ENCODE results near the gene ATP6V1G2.
"Not testable (repeated sequence)": the region's sequence is repeated elsewhere in the genome, so short reads cannot be mapped to it uniquely, and the experiment has no call there.

The ATP6V1G2 gene

DNA sequence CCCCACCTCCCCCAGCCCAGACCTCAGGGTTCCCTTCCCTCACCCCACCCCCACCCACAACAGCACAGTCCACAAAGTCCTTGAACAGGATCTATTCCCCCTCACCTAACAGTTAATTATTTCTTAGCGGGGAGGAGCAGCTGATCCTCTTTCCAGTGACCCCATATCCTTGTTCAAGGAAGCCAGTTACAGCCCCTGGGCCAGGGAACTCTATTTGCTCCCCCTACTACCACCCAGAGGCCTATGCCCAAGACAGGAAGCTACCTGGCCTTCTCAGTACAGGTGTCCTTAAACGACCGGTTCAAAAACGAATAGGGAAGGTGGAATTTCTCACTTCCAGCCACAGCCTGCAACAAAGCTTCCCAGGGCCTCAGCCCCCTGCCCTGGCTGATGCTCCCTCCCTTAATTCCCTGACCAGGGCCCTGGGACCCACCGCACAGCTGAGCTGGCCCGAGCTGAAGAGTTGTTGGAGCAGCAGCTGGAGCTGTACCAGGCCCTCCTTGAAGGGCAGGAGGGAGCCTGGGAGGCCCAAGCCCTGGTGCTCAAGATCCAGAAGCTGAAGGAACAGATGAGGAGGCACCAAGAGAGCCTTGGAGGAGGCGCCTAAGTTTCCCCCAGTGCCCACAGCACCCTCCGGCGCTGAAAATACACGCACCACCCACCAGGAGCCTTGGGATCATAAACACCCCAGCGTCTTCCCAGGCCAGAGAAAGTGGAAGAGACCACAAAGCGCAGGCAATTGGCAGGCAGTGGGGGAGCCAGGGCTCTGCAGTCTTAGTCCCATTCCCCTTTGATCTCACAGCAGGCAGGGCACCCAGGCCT lies 16.9 kb downstream of the ATP6V1G2 start:
- no peak for DNase-seq (ENCODE audit: low read depth)

GRCh38 chr6:31528821-31529328 lies 17.5 kb downstream of the ATP6V1G2 start, which contains the start of gene MCCD1:
TSS of gene MCCD1 (plus strand) at chr6:31528962. CDS start at chr6:31529015, 53 bp downstream.
- DNase-seq (ENCODE audit: low read depth): no peak

GRCh38 chr6:31528307-31528777 lies 18.1 kb downstream of the ATP6V1G2 start:
- DNase-seq (ENCODE audit: low read depth): no peak

DNA sequence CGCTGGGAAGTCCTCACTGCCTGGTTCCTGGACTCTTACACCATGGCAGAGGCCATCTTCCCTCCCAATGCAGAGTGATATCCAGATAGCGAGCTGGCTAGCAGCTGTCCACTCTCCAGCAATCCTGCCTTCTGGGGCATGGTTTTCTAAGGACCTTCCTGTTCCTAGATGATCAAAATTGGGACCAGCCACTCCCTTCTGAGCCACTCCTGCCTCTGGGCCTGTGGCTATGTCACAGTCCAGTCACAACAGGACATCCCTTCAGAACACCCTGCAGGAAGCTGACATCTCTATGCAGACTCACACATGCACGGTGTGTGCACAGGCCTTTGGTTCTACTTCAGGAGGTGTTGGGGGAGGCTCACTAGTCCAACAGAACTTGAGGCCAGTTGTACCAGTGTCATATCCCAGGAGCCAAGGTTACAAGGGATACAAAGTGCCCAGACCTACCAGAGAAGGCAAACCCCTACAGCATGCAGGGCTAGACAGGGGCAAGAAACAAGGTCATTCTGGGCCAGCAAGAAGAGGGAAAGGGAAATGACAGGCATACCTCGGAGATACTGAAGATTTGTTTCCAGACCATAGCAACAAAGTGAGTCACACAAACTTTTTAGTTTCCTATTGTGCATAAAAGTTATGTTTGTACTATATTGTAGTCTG lies 20.3 kb downstream of the ATP6V1G2 start:
- no peak for DNase-seq (ENCODE audit: low read depth)

GRCh38 chr6:31525553-31525931 lies 20.9 kb downstream of the ATP6V1G2 start:
- DNase-seq (ENCODE audit: low read depth): no peak

- no peak for DNase-seq (ENCODE audit: low read depth)
Measured at GRCh38 chr6:31521835-31522234, 24.6 kb downstream of the ATP6V1G2 start.

- DNase-seq (ENCODE audit: low read depth): no peak
Measured at GRCh38 chr6:31513456-31514165, 32.8 kb downstream of the ATP6V1G2 start.

DNA sequence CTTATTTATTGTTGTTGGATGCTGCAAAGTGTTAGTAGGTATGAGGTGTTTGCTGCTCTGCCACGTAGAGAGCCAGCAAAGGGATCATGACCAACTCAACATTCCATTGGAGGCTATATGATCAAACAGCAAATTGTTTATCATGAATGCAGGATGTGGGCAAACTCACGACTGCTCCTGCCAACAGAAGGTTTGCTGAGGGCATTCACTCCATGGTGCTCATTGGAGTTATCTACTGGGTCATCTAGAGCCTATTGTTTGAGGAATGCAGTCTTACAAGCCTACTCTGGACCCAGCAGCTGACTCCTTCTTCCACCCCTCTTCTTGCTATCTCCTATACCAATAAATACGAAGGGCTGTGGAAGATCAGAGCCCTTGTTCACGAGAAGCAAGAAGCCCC lies 36.4 kb downstream of the ATP6V1G2 start:
- no peak for DNase-seq (ENCODE audit: low read depth)

DNA sequence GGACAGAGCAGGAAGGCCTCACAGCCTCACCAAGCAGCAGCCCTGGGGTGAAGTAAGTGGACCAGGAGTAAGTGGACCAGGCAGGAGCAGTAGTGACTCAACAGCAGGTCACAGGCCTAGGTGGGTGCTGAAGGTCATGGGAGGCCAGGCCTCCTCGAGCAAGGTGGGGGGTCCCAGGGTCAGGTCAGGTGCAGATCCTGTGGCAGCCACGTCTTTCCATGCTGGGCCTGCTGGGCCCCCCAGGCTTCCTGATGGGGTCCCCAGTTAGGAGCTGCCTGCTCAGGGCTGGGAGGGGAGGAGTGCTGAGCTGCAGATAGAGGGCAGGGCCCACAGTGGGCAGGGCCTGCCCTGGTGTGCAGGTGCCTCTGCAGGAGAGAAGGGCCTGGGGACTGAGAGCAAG lies 37.4 kb downstream of the ATP6V1G2 start:
- not testable (repeated sequence) for DNase-seq (ENCODE audit: low read depth)

DNA sequence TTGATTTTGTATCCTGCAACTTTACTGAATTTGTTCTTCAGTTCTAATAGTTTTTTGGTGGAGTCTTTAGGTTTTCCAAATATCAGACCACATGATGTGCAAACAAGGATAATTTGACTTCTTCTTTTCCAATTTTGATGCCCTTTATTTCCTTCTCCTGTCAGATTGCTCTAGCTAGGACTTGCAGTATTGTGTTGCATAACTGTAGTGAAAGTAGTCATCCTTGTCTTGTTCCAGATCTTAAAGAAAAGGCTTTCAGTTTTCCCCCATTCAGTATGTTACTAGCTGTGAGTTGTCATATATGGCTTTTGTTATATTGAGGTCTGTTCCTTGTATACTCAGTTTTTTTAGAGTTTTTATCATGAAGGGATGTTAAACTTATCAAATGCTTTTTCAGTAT lies 43.8 kb downstream of the ATP6V1G2 start:
- DNase-seq (ENCODE audit: low read depth): no peak

- DNase-seq (ENCODE audit: low read depth): not testable (repeated sequence)
Measured at GRCh38 chr6:31499648-31500047, 46.8 kb downstream of the ATP6V1G2 start.

DNA sequence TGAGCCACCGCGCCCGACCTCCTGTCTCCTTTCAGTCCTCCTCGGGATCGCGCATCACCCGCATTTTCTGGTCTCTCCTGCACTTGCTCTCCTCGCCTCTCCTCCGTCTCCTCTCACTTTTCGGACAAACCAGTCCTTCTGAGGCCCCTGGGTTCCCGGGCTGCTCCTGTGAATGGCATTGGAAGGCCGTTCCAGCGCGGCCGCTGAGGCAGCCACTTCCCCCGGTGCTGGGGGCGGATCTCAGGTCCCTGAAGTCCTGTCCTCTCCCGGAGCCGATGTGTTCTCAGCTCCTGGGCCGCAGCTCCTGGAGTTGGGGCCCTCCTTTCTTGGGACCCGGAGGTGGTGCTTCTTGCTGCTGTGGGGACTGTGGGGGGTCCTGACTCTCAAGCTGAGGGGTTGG lies 47.7 kb downstream of the ATP6V1G2 start:
- DNase-seq (ENCODE audit: low read depth): no peak

DNA sequence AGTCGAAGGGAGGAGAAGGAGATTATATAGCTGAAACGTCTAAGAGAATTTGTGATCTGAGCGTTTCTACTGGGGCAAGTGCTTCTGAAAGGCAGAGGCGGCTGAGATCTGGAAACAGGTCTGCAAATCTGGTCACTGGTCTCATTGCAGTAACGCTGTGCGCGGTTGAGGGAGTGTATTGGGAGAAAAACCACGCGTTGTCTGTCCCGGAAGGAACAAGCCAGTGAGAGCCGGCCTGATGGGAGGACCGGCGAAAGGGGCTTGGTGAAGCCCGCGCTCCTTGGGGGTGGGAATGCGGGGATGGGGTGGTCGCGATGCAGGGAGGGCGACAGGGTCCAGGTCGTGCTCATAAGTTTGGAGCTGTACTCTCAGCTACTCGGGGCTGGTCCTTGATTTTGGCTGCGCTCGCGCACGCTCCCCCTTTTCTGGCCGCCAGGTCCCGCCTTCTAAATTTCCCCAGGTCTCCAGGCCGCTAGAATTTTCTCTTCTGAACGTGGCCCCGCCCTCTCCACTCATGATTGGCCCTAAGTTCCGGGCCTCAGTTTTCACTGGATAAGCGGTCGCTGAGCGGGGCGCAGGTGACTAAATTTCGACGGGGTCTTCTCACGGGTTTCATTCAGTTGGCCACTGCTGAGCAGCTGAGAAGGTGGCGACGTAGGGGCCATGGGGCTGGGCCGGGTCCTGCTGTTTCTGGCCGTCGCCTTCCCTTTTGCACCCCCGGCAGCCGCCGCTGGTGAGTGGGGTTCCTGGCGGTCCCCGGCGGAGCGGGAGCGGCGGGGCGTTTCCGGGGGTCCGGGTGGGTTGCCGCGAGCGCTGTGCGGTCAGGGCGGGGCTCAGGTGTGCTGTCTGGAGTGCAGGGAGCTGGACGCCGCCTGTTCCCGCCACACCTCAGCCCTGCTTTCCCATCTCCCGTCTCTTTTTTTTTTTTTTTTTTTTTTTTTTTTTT lies 48.6 kb downstream of the ATP6V1G2 start, which contains the start of gene MICB:
Gene MICB, plus strand, starts transcription at position 615 of the 946 bp plus-strand sequence. Its CDS starts 49 bp downstream, at position 664.
- peak; percentile 76 for DNase-seq (ENCODE audit: low read depth)

- DNase-seq (ENCODE audit: low read depth): not testable (repeated sequence)
Measured at GRCh38 chr6:31496826-31497225, 49.6 kb downstream of the ATP6V1G2 start.

DNA sequence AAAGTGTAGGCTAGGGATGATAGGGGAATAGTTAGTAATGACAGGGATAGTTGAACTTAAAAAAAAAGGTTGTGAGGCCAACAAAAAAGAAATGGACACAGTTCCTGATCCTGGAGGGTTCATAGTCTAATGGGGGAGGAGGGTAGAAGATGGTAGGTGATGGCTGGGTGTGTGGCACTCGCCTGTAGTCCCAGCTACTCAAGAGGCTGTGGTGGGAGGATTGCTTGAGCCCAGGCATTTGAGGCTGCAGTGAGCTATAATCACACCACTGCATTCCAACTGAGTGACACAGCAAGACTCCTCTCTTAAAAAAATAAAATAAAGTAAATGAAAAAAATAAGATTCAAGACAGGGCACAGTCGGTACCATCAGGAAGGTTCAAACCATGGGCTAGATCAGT lies 50.8 kb downstream of the ATP6V1G2 start:
- no peak for DNase-seq (ENCODE audit: low read depth)
